ENCODE measurements around the gene ERCC5. TPM values are rescaled to one million over a fixed set of nuclear protein-coding genes. Genes with fewer than 3 reads are reported as not detected.
A peak's percentile ranks its signal among the peaks of the same experiment; 100 is the strongest.

The ERCC5 gene
- total RNA-seq, 1 experiment from 2014 or later: 28.4 TPM

DNA sequence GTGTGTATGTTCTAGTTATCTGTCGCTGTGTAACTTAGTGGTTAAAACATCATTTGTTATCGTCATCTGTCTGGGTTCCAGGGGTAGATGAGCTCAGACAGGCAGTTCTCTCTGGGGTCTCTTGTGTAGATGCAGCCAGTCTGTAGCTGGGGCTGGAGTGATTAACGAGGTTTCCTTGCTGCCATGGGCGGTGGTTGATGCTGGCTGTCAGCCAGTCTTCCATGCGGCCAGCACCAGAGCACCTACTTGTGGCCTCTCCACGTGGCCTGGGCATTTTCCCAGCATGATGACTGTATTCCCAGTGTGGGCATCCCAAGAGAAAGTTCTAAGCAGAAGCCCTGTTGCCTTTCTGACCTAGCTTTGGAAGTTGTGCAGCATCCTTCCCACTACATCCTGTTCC lies 10.7 kb downstream of the ERCC5 start:
- no peak overlapping the region for H3K4me3 ChIP-seq
- H3K4me1 ChIP-seq: no peaks in the 10 kb centered on the region
- no peaks in the 10 kb centered on the region for H3K27me3 ChIP-seq
- no peaks in the 10 kb centered on the region for H3K9me3 ChIP-seq (replicated peaks)
- DNase-seq: no peak
- H3K27ac ChIP-seq: no peak overlapping the region
- peaks cover 18% of the 10 kb centered on the region for H3K36me3 ChIP-seq

DNA sequence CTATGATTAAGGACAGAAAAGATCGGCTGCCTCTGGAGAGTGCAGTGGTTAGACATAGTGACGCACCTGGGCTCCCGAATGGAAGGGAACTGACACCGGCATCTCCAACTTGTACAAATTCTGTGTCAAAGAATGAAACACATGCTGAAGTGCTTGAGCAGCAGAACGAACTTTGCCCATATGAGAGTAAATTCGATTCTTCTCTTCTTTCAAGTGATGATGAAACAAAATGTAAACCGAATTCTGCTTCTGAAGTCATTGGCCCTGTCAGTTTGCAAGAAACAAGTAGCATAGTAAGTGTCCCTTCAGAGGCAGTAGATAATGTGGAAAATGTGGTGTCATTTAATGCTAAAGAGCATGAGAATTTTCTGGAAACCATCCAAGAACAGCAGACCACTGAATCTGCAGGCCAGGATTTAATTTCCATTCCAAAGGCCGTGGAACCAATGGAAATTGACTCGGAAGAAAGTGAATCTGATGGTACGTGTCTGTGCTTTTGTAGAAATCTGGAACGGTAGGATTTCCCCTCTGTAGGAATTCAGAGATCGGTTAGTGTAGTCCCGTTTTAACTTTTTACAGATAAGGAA lies 16.9 kb downstream of the ERCC5 start:
- peak in 1 of 2 experiments; percentile 49 for DNase-seq
- Histone ChIP-seq H3K36me3 (peaks cover 37% of the 10 kb centered on the region), H3K27me3 (no peaks in the 10 kb centered on the region), H3K4me3 (no peak overlapping the region), H3K27ac (peak overlapping the region; percentile 37), H3K9me3 (replicated peaks) (no peaks in the 10 kb centered on the region), H3K4me1 (peaks cover 7% of the 10 kb centered on the region; the same call in 1 of the 2 replicates)

DNA sequence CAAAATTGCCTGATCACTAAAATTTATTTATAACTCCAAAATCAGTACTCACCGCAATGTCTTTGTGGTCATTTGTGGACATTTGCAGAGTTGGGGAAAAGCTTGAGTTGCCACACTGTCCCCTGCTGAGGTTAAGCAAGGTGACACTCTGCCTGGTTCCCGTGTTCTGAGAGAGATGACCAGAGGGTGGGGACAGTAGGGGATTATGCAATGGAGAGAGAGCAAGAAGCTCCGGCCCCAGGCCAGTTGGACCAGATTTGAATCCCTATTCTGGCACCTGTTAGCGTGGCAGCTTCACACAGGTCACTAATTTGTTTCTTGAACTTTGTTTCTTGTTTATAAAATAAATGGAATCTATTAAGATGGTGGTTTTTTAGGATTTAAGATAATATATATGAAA lies 17.8 kb downstream of the ERCC5 start:
- peaks cover 40% of the 10 kb centered on the region for H3K36me3 ChIP-seq

DNA sequence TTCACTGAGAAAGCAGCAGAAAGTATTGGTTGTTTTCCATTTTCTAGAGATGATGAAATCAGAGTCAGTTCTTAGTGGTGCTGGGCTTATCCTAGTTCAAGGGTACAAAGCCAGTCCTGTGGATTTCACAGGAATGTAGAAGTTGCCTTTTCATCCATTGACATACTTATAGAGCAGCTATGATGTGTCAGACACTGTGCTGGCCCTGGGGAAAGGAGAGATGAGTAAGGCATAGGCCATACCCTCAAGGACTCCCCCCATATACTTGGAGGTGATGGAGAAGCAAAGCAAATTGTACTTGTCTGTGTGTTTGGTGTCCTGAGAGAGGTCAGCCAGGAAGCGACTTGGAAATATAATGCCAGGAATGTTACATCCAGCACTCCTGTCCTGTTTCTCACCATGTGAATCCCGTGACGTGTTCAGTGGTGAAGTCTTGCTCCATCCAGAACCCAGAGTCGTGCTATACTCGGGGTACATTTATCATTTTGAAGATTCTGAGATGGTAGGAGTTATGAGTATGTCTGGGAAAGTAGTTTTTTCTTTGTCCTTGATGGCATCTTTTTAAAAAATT lies 22.6 kb downstream of the ERCC5 start:
- Histone ChIP-seq H3K4me3 (no peak overlapping the region), H3K36me3 (peaks cover 29% of the 10 kb centered on the region), H3K27ac (no peak overlapping the region), H3K9me3 (replicated peaks) (no peaks in the 10 kb centered on the region), H3K4me1 (peaks cover 10% of the 10 kb centered on the region), H3K27me3 (no peaks in the 10 kb centered on the region)
- DNase-seq: no peak

More for the DNA sequence above, 17.8 kb downstream of the ERCC5 start:
- Histone ChIP-seq H3K4me1 (peaks cover 7% of the 10 kb centered on the region; the same call in 1 of the 2 replicates), H3K9me3 (replicated peaks) (no peaks in the 10 kb centered on the region), H3K27me3 (no peaks in the 10 kb centered on the region), H3K4me3 (no peak overlapping the region), H3K27ac (no peak overlapping the region)
- no peak for DNase-seq

DNA sequence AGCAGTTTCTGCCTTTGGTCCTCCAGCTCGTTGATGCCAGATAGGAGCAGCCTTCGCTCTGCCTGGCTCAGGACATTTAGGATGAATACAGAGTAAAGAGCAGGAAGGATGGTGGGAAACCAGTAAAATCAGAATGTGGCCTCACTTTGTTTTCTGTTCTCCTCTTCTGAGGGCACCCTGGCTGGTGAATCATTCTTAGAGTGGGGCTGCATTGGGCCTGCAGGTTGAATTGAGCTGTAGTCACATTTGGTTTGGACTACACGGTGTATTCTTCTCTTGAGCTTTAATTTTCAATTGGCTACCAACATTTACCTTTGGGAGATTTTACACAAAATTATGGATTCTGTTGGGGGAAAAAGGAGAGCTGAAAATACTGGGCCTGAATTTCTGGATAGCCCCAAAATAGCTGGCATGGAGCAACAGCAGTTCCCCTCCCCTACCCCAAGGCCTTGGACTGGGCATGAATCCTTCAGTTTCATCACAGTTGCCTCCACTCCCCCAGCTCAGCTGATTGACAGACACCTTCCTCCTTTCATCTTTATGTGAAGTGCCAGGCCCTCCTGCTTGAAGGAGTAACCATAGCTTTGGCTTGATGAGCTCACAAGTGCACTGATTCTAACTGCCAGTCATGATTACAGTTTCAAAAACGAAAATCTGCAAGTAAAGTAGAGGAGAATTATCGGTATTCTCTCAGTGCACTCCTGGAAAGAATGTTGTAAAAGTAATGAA lies 24.3 kb downstream of the ERCC5 start:
- no peak overlapping the region for H3K27ac ChIP-seq
- no peak for DNase-seq
- H3K27me3 ChIP-seq: no peaks in the 10 kb centered on the region
- H3K4me3 ChIP-seq: no peak overlapping the region
- H3K9me3 ChIP-seq (replicated peaks): no peaks in the 10 kb centered on the region
- H3K4me1 ChIP-seq: peaks cover 10% of the 10 kb centered on the region
- H3K36me3 ChIP-seq: peaks cover 30% of the 10 kb centered on the region

DNA sequence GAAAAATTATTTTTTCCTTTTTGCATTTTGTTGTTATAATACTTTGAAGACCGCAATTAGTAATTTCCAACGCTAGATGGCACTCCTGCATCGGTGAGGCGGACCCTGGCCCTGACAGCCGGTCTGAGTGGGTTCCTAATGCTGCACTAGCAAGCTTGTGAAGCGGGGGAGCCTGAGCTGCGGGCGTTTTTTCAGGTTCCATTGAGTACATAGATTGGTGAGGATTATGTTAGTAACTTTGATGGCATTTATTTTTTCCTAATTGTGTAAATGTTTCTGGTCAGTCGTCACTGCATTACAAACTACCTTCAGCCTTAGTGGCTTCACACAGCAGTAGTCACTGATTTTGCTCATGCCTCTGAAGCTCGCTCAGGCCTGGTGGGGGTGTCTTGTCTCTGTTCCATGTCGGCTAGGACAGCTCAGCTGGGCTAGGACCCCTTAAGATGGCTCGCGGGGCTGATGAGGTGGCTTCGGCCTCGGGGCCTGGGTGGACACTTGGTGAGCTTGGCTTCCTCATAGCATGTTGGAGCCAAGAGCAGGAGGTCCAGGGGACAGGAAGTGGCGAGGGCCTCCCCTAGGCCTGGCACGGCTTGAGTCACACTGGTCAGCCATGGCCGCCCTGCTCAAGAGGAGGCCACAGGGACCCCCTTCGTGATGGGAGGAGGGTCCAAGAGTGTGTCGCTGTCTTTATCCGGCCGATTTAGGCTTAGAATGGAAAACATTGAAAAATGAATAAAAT lies 25.0 kb downstream of the ERCC5 start:
- no peak overlapping the region for H3K4me3 ChIP-seq
- no peak overlapping the region for H3K27ac ChIP-seq
- no peaks in the 10 kb centered on the region for H3K9me3 ChIP-seq (replicated peaks)
- peak; percentile 61 to 78 for DNase-seq
- H3K4me1 ChIP-seq: peaks cover 10% of the 10 kb centered on the region
- no peaks in the 10 kb centered on the region for H3K27me3 ChIP-seq
- H3K36me3 ChIP-seq: peaks cover 28% of the 10 kb centered on the region

DNA sequence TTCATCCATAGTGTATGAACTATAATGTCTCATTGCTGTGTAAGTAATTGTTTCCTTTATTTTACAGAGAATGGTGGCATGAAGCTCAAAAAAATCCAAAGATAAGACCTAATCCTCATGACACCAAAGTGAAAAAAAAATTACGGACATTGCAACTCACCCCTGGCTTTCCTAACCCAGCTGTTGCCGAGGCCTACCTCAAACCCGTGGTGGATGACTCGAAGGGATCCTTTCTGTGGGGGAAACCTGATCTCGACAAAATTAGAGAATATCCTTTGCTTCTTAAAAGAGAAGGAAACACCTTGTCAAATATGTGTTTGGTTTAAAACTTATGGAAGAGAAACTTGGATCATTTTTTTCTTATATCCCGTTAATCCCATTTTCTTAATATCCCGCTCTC lies 26.3 kb downstream of the ERCC5 start:
- H3K27me3 ChIP-seq: no peaks in the 10 kb centered on the region
- no peaks in the 10 kb centered on the region for H3K9me3 ChIP-seq (replicated peaks)
- peaks cover 26% of the 10 kb centered on the region for H3K36me3 ChIP-seq
- no peak overlapping the region for H3K4me3 ChIP-seq
- DNase-seq: peak; percentile 26 to 44
- H3K4me1 ChIP-seq: peaks cover 10% of the 10 kb centered on the region
- no peak overlapping the region for H3K27ac ChIP-seq

DNA sequence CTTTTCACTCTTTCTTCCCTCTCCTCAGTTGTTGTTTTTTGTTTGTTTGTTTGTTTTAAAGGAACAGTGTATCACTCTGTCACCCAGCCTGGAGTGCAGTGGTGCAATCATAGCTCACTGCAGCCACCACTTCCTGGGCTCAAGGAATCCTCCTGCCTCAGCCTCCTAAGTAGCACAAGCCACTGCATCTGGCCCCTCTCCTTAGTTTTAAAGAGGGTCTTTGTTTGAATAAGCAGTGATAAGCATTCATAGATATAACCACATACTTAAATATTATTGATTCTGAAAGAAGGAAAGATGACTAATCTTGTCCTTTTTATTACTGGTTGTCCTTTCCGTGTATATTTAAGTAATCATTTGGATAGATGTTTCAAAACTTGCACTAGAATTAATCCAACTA lies 26.7 kb downstream of the ERCC5 start:
- Histone ChIP-seq H3K36me3 (peaks cover 26% of the 10 kb centered on the region), H3K9me3 (replicated peaks) (no peaks in the 10 kb centered on the region), H3K27me3 (no peaks in the 10 kb centered on the region), H3K4me3 (no peak overlapping the region), H3K4me1 (peaks cover 10% of the 10 kb centered on the region), H3K27ac (no peak overlapping the region)
- no peak for DNase-seq

DNA sequence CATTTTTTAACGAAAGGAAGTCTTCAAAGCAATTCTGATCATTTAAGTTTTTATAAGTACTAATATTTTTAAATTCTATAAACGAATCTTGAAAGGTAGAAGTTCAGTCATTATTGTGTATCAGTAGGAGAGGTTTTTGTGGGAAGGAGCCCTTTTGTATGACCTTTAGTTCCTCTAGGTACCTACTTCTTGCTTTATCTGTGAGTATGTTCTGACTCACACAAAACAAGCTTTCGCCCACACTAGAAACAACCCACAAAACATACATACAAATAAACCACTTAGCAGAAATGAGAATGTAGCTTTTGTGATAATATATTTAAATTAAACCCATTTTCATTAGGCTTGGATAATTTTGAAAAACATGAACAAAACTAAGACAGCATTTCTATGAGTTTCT lies 27.8 kb downstream of the ERCC5 start:
- no peak for DNase-seq
- Histone ChIP-seq H3K9me3 (replicated peaks) (no peaks in the 10 kb centered on the region), H3K36me3 (peaks cover 23% of the 10 kb centered on the region)

DNA sequence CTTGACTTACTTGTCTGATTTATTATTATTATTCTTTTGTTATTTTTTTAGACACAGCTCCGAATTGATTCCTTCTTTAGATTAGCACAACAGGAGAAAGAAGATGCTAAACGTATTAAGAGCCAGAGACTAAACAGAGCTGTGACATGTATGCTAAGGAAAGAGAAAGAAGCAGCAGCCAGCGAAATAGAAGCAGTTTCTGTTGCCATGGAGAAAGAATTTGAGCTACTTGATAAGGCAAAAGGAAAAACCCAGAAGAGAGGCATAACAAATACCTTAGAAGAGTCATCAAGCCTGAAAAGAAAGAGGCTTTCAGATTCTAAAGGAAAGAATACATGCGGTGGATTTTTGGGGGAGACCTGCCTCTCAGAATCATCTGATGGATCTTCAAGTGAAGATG lies 29.4 kb downstream of the ERCC5 start:
- H3K27ac ChIP-seq: no peak overlapping the region
- no peaks in the 10 kb centered on the region for H3K9me3 ChIP-seq (replicated peaks)
- DNase-seq: no peak
- H3K4me3 ChIP-seq: no peak overlapping the region
- peaks cover 10% of the 10 kb centered on the region for H3K4me1 ChIP-seq
- H3K36me3 ChIP-seq: peaks cover 23% of the 10 kb centered on the region
- no peaks in the 10 kb centered on the region; the same call in 1 of the 2 replicates for H3K27me3 ChIP-seq

More for the DNA sequence above, 27.8 kb downstream of the ERCC5 start:
- no peak overlapping the region for H3K27ac ChIP-seq
- no peaks in the 10 kb centered on the region for H3K27me3 ChIP-seq
- peaks cover 10% of the 10 kb centered on the region for H3K4me1 ChIP-seq
- no peak overlapping the region for H3K4me3 ChIP-seq

DNA sequence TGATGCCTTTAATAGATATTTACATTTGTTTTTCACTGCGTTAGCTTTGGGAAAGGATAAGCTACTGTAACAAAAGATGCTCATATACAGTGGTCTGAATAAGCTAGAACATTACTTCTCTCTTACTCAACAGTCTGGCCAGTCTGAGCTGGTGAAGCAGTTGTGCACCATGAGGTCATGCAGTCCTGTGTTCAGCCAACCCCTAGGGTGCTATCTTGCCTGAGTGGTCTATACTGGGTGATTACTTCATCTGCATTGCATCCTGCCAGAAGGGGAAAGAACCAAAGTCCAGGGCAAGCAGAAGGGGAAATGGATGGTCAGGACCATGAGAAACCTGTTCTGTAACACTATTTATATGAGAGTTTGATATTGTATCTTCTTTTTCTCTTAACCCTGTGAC lies 31.5 kb downstream of the ERCC5 start:
- Histone ChIP-seq H3K27ac (no peak overlapping the region), H3K9me3 (replicated peaks) (no peaks in the 10 kb centered on the region), H3K4me1 (peaks cover 2% of the 10 kb centered on the region), H3K27me3 (no peaks in the 10 kb centered on the region; the same call in 1 of the 2 replicates), H3K36me3 (peaks cover 23% of the 10 kb centered on the region), H3K4me3 (no peak overlapping the region)
- peak; percentile 17 to 25 for DNase-seq

DNA sequence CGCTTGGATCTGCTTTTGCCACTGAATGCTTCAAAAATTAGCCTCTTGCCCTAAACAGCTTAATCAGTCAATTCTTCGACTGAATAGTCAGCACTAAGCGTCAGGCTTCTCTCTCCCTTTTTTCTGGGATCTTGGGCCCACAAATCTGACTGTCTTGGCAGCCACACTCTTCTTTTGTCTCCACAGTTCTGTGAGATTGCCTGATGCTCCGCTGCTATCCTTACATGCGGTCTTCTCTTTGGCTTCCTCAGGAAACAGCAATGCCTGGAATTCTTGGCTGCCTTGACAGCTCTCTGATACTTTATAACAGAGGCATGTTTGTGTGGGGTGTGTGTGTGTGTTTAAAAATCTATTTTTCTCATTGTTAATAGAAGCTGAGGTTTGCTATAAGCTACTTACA lies 32.6 kb downstream of the ERCC5 start:
- no peaks in the 10 kb centered on the region; the same call in 1 of the 2 replicates for H3K27me3 ChIP-seq
- no peak for DNase-seq
- H3K4me1 ChIP-seq: no peaks in the 10 kb centered on the region; the same call in 1 of the 2 replicates
- no peak overlapping the region for H3K4me3 ChIP-seq
- H3K9me3 ChIP-seq (replicated peaks): no peaks in the 10 kb centered on the region
- H3K27ac ChIP-seq: no peak overlapping the region
- peaks cover 14% of the 10 kb centered on the region for H3K36me3 ChIP-seq

DNA sequence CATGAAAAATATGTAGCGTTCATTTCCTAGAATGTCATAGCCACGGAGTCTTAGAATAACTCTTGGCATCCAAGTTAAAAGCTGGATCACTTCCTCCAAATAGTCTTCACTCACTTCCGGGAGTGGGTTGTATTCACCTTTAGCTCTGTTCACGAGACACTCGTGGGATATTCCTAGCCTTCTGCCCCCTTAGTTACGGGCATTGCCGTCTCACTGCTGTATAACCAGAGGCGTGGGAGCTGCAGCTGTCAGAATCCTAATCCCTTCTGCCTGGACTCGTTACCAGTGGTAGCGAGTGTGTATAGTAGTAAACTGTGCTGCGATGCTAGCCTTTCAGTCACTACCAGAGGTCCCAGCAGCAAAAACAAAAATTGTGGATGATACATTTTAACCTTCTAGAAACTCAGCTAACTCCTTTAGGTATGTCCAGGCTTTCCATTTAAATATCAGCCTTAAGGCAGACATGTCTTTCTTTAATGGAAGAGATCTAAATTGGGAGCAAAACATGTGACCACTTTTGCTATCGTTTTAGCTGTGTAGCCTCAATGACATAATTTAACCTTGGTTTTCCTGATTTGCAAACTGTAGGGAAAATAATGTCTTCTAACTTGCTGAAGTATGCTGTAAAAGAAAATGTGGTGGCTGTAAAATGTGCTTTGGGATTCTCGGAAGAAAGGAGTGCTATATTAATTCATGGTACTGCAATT lies 34.1 kb downstream of the ERCC5 start:
- Histone ChIP-seq H3K9me3 (replicated peaks) (no peaks in the 10 kb centered on the region), H3K4me1 (no peaks in the 10 kb centered on the region; the same call in 1 of the 2 replicates), H3K27me3 (no peaks in the 10 kb centered on the region; the same call in 1 of the 2 replicates), H3K27ac (peak overlapping the region; percentile 5), H3K4me3 (no peak overlapping the region), H3K36me3 (peaks cover 7% of the 10 kb centered on the region; the same call in 1 of the 2 replicates)
- peak; percentile 58 to 73 for DNase-seq

Data from SJCRH30 (cell line).